Ishikawa (cell line): Measurements from ENCODE around the gene ADGRL4.

Experiments used
- CEBPB ChIP-seq: IDR thresholded peaks from 2 replicates; pipeline ENCODE4 v1.6.1; 2012
- CREB1 ChIP-seq: IDR thresholded peaks from 2 replicates; pipeline ENCODE4 v1.6.1; 2012; ENCODE audit warnings: low read depth
- EP300 ChIP-seq: IDR thresholded peaks from 2 replicates; pipeline ENCODE4 v1.6.1; 2012; ENCODE audit warnings: borderline replicate concordance
- FOXM1 ChIP-seq: IDR thresholded peaks from 2 replicates; pipeline ENCODE4 v1.6.1; 2012; ENCODE audit warnings: low read depth, borderline replicate concordance
- TF ChIP-seq, protein P1 (sequence below): IDR thresholded peaks from 2 replicates; pipeline ENCODE4 v1.6.1; 2012; ENCODE audit warnings: low read depth, mild to moderate bottlenecking

DNA sequence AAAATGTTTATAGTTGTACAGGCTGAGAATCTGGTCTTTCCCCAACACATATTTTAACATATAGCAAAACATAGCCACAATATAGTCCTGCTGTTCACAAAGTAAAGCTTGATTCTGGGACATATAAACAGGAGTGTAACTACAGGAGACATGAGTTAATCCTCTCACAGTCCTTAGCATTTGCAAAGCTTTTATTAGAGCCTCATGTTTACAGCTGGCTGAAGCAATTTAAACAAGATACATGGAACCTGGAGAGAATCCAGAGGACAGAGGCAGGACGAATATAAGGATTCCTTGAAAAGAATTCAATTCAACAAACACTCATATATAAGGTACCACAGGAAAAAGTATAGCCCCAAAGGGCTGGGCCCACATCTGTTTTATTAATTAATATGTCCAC is 163.4 kb downstream of the ADGRL4 start:
- TF ChIP-seq, protein P1, sequence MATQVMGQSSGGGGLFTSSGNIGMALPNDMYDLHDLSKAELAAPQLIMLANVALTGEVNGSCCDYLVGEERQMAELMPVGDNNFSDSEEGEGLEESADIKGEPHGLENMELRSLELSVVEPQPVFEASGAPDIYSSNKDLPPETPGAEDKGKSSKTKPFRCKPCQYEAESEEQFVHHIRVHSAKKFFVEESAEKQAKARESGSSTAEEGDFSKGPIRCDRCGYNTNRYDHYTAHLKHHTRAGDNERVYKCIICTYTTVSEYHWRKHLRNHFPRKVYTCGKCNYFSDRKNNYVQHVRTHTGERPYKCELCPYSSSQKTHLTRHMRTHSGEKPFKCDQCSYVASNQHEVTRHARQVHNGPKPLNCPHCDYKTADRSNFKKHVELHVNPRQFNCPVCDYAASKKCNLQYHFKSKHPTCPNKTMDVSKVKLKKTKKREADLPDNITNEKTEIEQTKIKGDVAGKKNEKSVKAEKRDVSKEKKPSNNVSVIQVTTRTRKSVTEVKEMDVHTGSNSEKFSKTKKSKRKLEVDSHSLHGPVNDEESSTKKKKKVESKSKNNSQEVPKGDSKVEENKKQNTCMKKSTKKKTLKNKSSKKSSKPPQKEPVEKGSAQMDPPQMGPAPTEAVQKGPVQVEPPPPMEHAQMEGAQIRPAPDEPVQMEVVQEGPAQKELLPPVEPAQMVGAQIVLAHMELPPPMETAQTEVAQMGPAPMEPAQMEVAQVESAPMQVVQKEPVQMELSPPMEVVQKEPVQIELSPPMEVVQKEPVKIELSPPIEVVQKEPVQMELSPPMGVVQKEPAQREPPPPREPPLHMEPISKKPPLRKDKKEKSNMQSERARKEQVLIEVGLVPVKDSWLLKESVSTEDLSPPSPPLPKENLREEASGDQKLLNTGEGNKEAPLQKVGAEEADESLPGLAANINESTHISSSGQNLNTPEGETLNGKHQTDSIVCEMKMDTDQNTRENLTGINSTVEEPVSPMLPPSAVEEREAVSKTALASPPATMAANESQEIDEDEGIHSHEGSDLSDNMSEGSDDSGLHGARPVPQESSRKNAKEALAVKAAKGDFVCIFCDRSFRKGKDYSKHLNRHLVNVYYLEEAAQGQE, result no peak
- TF ChIP-seq CEBPB (no peak), CREB1 (no peak), EP300 (no peak), FOXM1 (no peak)
